Measurements from ENCODE around the gene P3H2.

The P3H2 gene

GRCh38 chr3:190116551-190117067, 4.1 kb downstream of the P3H2 start:
- DNase-seq (ENCODE audit: extremely low read depth, low read depth) = no peak
- no peak for TF ChIP-seq CTCF (IDR thresholded peaks at IDR 0.05; ENCODE audit: low read depth, low read length)

GRCh38 chr3:190110826-190111225, 9.9 kb downstream of the P3H2 start:
- DNase-seq (ENCODE audit: extremely low read depth, low read depth) = no peak
- TF ChIP-seq CTCF (IDR thresholded peaks at IDR 0.05; ENCODE audit: low read depth, low read length) = no peak

DNA sequence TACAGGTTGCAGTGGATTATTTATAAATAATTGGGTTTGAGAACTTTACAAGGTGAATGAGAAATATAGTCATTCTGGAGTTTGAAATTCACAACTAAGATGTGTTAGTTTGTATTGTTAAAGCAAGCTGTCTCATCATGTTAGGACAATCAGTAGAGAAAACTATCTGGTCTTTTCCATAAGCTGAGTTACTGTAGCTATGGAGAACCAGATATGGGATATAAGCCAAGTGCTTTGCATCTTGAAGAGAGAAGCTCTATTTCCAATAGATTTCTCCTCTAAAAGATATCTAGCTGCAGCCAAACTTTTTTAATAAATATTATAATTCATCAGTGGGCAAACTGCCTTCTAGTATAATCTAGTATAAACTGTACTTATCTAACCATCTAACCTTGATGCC, 11.3 kb downstream of the P3H2 start:
- no peak for DNase-seq (ENCODE audit: extremely low read depth, low read depth)

GRCh38 chr3:190108804-190109203, 11.9 kb downstream of the P3H2 start:
- no peak for DNase-seq (ENCODE audit: extremely low read depth, low read depth)
- TF ChIP-seq CTCF (IDR thresholded peaks at IDR 0.05; ENCODE audit: low read depth, low read length) = no peak

More for the DNA sequence above, 11.3 kb downstream of the P3H2 start:
- no peak for TF ChIP-seq CTCF (IDR thresholded peaks at IDR 0.05; ENCODE audit: low read depth, low read length)

GRCh38 chr3:190105876-190106275, 14.8 kb downstream of the P3H2 start:
- no peak for DNase-seq (ENCODE audit: extremely low read depth, low read depth)
- TF ChIP-seq CTCF (IDR thresholded peaks at IDR 0.05; ENCODE audit: low read depth, low read length) = no peak

- TF ChIP-seq CTCF (IDR thresholded peaks at IDR 0.05; ENCODE audit: low read depth, low read length) = no peak
- DNase-seq (ENCODE audit: extremely low read depth, low read depth) = no peak
Measured at GRCh38 chr3:190101320-190102011, 19.2 kb downstream of the P3H2 start.

DNA sequence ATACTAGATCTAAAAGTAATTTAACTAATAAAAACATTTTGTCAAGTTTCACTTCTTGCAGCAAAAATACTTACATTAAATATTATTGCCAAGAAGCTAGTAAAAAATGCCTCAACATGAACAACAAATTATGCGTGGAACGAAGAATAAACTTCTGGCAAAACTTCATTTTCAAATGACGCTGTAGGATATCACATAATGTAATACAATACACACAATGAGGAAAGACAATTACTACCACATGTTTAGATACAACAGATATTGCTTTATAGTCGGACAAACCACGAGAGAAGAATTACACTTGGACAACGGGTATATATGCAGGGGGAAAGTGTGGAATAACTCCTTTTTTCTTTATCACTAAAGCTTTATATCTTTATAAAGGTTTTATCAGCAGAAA, 21.6 kb downstream of the P3H2 start:
- peak; percentile 45 for DNase-seq (ENCODE audit: extremely low read depth, low read depth)
- TF ChIP-seq CTCF (IDR thresholded peaks at IDR 0.05; ENCODE audit: low read depth, low read length) = no peak
